GM18502 (cell line): ENCODE results near the gene AMER1.
A peak's percentile ranks its signal among the peaks of the same experiment; 100 is the strongest.
"Not testable (repeated sequence)": the region's sequence is repeated elsewhere in the genome, so short reads cannot be mapped to it uniquely, and the experiment has no call there.

Experiments
- ATAC-seq: cut with Tn5 transposase; IDR thresholded peaks from one replicate; pipeline ENCODE4 v1.9.1; 2021; ENCODE audit warnings: mild to moderate bottlenecking; ENCODE audit not compliant: unreplicated experiment, poor library complexity

The AMER1 gene

GRCh38 chrX:64205441-64205734 is at the start of gene AMER1:
Gene AMER1 (minus strand): TSS chrX:64205708. CDS start chrX:64193286, 12,422 bp downstream.
- ATAC-seq: peak; percentile 51

- no peak for ATAC-seq
These were observed 24.8 kb upstream of the AMER1 start, which contains the start of gene ASB12 for GRCh38 chrX:64230123-64230970. Gene ASB12 (minus strand): TSS chrX:64230607. CDS start chrX:64225650, 4,957 bp downstream.

DNA sequence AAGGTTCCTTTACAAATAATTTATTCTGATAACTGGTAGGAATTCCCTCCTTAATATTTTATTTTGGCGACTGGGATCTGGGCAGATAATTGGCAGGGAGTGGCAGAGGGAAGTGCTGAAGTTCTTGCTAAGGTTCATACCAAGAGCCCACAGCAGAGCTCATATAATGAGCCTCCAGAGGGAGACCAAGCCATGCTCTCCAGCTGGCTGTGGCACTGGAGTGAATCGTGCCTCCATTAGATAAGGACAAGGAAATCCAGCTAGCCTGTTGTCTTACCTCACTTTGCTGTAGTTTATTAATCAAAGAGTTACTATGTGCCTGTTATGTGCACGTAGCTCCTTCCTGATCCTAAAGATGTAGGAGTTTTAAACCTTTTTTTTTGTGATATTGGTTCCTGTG is 23.6 kb upstream of the AMER1 start:
- ATAC-seq: no peak

- ATAC-seq: no peak
These were observed 12.5 kb upstream of the AMER1 start for GRCh38 chrX:64218023-64218422.

- ATAC-seq: not testable (repeated sequence)
These were observed 8.5 kb upstream of the AMER1 start for GRCh38 chrX:64213989-64214388.

- no peak for ATAC-seq
These were observed 1.2 kb upstream of the AMER1 start for GRCh38 chrX:64206556-64207162.

DNA sequence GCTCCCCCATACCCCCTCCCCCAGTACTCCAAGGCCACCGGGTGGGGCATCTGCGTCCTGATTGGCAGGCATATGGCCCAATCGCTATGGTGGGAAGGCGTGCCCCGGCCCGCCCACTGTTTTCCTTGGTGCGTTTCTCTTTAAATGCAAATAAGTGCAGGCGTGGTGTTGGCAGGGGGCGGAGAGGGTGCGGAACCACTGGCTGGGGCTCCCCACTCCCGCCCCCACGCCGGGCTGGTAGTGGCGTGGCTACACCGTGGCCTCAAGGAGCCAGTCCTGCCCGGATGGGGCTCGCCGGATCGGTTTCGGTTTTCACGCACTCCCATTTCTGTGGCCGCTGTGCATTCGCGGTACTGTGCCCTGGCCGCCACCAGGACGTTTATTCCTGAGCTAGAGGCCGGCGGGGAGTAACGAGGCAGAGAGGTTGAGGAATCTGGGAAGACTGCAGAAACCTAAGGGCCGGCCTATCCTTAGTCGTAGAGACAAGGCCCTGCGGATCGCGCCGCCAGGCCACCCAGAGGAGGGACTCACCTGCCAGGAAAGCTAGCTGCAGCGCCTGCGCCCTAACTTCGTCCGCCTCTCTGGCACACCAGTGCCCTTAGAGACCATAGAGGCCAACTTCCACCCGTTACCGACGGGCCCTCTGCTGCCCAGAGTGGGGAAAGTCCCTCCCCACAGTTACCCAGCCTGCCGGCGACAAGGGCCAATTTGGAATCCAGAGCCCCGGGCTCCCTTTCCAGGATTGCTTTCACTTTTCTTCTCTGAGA is 410 bp upstream of the AMER1 start:
- ATAC-seq: peak; percentile 90

DNA sequence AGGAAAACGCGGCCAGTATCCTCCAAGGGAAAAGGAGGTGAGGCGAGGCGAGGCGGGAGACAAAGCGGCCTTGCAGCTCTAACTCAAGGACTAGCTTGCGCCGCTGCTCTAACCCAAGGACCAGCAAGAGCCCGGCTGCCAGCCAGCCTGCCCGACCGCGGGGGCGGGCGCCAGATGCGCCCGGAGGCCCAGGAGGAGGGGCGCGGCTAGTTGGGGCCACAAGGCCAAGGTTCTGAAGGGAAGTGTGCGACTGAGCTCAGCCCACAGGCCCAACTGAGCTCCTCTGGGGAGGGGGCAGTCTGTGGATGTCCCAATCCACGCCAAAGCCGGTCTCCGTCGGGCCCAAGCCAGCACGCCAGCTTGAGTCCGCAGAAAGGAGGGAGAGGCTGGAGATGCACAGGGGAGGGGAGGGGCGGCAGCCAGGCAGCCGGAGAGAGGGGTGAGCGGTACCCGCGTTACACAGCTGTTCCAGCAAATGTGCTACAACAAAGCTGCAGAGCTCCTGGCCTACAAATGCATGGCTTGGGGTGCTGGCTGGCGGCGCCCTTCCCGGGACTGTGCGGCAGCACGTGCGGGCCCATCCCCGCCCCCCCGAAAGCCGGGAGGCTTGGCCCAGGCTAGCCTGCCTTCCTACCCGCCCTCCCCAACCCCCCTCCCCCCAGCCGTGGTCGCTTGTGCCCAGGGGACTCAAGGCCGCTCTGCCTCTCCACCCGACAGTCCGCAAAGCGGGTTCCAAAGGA is 637 bp downstream of the AMER1 start:
- peak; percentile 15 for ATAC-seq

DNA sequence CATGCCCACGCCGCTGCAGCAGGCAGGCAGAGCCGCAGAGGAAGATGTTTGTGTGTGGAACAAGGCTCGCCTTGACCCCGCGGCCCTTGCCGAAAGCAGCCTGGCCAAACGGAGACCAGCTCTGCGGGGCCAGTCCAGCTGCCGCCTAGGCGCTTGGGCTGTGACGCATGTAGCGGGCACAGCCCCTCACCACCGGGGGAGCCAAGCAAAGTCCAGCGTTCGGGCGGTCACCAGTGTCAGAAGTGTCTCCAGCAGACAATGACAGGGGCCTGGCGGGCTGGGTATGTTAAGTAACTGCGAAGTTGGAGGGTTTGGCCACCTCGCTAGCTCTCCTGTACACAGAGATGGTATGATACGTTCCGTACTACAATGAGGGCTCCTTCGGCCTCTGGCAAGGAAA is 1.3 kb downstream of the AMER1 start:
- no peak for ATAC-seq

DNA sequence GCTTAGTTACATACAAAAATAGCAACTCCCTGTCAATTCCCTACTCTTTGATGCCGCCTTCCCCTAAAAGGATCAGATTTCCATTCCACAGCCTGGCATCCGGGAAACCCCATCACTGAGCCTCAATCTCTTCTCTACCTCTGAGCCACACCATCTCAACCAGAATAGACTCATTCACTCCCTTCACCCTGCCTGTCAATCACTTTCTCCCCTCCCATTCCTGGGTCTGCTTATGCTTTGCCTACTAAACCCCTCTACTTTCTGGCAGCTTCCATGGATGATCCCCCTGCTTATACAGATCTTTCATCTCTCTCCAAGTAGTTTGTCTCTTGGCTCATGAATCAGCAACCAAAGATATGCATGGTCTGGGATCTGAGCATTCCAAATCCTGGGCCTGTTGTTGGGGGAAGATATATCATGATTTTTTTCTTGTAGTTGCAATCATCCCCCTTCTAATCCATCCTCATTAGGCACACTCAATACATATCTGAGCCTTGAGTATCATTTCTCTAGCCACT is 2.6 kb downstream of the AMER1 start:
- ATAC-seq: no peak

GRCh38 chrX:64198036-64198435 is 7.5 kb downstream of the AMER1 start:
- ATAC-seq: no peak

DNA sequence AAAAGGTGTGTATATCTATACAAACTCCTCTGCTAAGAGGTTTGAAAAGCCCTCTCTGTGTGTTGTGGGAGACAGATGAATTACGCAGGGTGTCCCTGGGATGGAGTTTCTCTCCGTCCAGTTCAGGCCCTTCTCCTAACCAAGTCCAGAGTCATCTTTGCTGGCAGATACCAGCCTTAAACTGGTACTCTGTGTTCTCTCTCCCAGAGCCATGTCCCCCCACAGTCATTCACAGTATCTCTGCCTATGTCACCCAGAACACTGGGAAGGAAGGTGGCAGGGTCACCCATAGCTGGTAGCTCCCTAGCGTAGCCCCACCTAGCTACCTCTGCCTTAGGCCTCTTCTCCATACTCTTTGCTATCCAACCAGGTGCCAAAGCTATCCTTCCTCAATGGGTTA is 8.9 kb downstream of the AMER1 start:
- no peak for ATAC-seq

DNA sequence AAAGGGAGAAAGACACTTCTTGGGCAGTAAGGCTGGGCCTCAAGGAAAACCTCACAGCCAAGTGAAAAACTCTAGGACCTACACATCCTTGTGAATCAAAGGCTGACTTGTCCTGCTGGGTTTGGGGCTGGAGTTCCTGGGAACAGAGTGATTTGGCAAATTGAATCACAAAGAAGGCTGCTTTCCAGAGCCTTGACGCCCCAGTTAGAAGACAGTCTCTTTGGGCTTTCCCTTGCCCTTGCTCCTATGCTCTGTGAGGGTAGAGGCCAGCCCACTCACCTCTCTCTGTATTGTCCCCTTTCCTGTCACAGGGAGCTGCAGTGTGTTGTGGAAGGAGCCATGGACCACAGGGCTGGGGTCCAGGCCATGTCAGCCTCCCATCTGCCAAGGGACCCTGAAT is 9.6 kb downstream of the AMER1 start:
- no peak for ATAC-seq

DNA sequence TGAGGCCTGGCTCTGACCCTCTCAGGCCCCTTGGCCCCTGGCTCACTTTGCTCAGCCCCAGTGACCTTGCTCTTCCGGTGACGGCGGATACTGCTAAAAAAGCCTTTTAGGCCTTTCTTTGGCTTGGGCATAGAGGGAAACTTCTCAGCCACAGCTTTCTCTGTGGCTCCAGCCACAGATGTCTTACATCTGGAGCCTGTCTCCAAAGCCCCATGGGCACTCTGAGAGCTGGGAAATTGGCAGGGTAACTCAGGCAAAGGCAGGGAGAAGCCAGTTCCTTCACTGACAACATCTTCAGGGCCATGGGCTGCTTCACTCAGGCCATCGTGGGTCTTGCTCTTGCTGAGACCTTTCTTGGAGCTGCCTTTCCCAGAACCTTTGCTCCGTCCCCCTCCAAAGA is 12.8 kb downstream of the AMER1 start:
- ATAC-seq: no peak

GRCh38 chrX:64192040-64192439 is 13.5 kb downstream of the AMER1 start:
- ATAC-seq: no peak

- no peak for ATAC-seq
These were observed 14.1 kb downstream of the AMER1 start for GRCh38 chrX:64191281-64192010.

- no peak for ATAC-seq
These were observed 15.3 kb downstream of the AMER1 start for GRCh38 chrX:64190136-64190740.

DNA sequence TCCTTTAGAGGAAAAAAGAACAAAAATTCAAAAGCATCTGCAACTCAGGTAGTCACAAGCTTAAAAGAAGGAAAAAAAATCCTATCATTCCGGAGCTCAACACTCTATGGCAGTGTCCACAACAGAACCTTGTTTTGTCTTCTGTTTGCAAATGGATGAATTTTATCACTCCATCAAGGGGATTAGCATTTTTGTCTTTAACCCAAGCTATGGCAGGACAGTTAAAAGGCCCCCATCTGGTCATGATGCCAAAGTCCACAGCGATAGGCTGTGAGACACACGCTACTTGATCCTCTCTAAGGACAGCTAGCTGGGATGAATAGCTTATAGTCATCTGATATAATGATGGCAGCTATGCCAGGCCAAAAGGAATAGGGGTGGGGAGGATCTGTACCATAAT is 16.6 kb downstream of the AMER1 start:
- ATAC-seq: no peak

GRCh38 chrX:64187762-64188150 is 17.8 kb downstream of the AMER1 start:
- no peak for ATAC-seq
